Stimulated activated CD4-positive, alpha-beta T cell treated with anti-CD3 and anti-CD28 coated beads, Interleukin-2, amount 100 ng/mL, for 48 hours (primary cell): ENCODE data around the gene HOXD8.
A peak's percentile ranks its signal among the peaks of the same experiment; 100 is the strongest.

ENCODE experiments used
- DNase-seq, 2 donors: peaks; one replicate each; pipeline ENCODE4 v3.0.0-alpha.2; 2020

HOXD8 gene

GRCh38 chr2:176091329-176092258 lies 37.9 kb upstream of the HOXD8 start:
- DNase-seq: no peak

- no peak for DNase-seq
Measured at GRCh38 chr2:176092270-176093144, 37.0 kb upstream of the HOXD8 start, which contains the start of gene HOXD13. Gene HOXD13 (plus strand): TSS chr2:176092721. CDS start chr2:176092891, 170 bp downstream.

GRCh38 chr2:176093145-176093897 lies 36.2 kb upstream of the HOXD8 start:
- no peak for DNase-seq

GRCh38 chr2:176093898-176094249 lies 35.6 kb upstream of the HOXD8 start:
- no peak for DNase-seq

- DNase-seq: no peak
Measured at GRCh38 chr2:176094349-176094748, 35.2 kb upstream of the HOXD8 start.

GRCh38 chr2:176095421-176095820 lies 34.1 kb upstream of the HOXD8 start:
- no peak for DNase-seq

GRCh38 chr2:176096243-176096985 lies 33.1 kb upstream of the HOXD8 start:
- DNase-seq: no peak

- peak; percentile 48 to 56 for DNase-seq
Measured at GRCh38 chr2:176096986-176097819, 32.3 kb upstream of the HOXD8 start.

- no peak for DNase-seq
Measured at GRCh38 chr2:176097820-176098365, 31.6 kb upstream of the HOXD8 start.

- no peak for DNase-seq
Measured at GRCh38 chr2:176098366-176099158, 30.9 kb upstream of the HOXD8 start.

- DNase-seq: no peak
Measured at GRCh38 chr2:176099159-176099727, 30.3 kb upstream of the HOXD8 start.

GRCh38 chr2:176099728-176100546 lies 29.6 kb upstream of the HOXD8 start, which contains the start of gene HOXD12:
Gene HOXD12 (plus strand): TSS chr2:176099795. CDS start chr2:176099802, 7 bp downstream.
- no peak for DNase-seq

GRCh38 chr2:176100547-176101140 lies 28.9 kb upstream of the HOXD8 start:
- DNase-seq: no peak

- no peak for DNase-seq
Measured at GRCh38 chr2:176101216-176101830, 28.2 kb upstream of the HOXD8 start.

GRCh38 chr2:176101842-176102241 lies 27.7 kb upstream of the HOXD8 start:
- DNase-seq: no peak

- DNase-seq: no peak
Measured at GRCh38 chr2:176102309-176102866, 27.1 kb upstream of the HOXD8 start.

GRCh38 chr2:176103194-176103593 lies 26.3 kb upstream of the HOXD8 start:
- no peak for DNase-seq
